Measurements from ENCODE around the gene AMZ1.
"Not testable (repeated sequence)": the region's sequence is repeated elsewhere in the genome, so short reads cannot be mapped to it uniquely, and the experiment has no call there.

The AMZ1 gene

DNA sequence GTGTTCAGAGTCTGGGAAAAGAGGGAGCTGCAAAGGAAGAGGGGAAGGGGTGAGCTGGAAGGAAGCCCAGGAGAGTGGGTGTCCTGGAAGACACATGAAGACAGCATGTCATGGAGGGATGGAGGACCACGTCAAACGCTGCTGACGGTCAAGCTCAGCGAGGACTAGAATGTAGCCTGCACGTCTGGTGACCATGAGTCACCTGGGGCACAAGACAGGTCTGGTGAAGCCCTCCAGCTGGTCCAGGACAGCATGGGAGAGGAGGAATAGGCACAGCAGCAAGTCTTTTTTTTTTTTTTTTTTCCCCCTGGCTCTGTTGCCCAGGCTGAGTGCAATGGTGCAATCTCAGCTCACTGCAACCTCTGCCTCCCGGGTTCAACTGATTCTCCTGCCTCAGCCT, 19.6 kb upstream of the AMZ1 start:
- no peak for DNase-seq (ENCODE audit: low spot score)

DNA sequence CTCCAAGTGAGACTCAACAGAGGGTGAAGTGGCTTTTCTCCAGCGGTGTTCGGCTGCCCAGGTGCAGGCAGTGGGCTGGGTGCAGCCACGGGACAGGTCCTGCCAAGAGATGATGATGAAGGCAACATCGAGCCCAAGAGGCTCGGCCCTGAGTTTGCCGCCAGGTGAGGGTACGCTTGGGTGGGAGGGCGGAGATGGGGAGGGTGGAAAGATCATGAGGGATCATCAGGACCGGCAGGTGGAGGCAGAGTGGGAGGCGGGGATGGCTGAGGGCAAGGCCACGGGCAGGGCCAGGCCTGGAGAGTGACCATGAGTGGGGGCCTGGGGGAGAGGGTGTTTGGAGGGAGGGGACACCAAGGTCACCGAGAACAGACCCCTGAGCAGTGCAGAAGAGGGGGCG, 17.8 kb upstream of the AMZ1 start:
- DNase-seq (ENCODE audit: low spot score) = no peak

DNA sequence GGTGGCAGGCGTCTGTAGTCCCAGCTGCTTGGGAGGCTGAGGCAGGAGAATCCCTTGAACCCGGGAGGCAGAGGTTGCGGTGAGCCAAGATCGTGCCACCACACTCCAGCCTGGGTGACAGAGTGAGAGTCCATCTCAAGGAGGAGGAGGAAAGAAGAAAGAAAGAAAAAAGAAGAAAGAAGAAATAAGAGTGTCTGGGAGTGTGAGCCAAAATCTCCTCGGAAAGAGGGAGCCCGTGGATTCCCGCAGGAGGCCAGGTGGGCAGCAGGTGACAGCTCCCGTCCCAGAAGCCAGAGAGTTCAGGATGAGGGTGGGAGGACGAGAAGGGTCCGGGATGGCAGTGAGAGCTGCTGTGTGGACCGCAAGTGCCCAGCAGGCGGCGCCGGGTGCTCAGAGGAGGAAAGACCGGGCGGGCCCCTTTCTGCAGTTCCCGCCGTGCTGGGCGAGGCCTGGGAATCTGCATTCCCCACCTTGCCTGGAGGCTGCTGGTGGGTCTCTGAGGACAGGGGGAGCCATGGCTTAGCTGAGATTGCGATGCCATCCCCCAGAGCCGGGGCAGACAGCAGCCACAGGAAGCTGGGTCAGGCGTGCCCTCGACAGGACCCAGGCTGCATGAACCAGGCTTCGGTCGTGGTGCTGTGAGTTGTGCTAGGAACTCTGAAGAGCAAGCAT, 17.1 kb upstream of the AMZ1 start:
- peak; percentile 73 for DNase-seq (ENCODE audit: low spot score)

DNA sequence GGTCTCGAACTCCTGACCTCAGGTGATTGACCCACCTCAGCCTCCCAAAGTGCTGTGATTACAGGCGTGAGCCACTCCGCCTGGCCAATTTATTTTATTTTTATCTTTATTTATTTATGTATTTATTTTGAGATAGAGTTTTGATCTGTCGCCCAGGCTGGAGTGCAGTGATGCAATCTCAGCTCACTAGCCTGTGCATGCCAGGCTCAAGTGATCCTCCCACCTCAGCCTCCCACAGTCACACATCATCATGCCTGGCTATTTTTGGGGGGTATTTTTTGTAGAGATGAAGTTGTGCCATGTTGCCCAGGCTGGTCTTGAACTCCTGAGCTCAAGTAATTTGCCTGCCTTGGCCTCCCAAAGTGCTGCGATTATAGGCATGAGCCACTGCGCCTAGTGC, 14.8 kb upstream of the AMZ1 start:
- DNase-seq (ENCODE audit: low spot score) = not testable (repeated sequence)

DNA sequence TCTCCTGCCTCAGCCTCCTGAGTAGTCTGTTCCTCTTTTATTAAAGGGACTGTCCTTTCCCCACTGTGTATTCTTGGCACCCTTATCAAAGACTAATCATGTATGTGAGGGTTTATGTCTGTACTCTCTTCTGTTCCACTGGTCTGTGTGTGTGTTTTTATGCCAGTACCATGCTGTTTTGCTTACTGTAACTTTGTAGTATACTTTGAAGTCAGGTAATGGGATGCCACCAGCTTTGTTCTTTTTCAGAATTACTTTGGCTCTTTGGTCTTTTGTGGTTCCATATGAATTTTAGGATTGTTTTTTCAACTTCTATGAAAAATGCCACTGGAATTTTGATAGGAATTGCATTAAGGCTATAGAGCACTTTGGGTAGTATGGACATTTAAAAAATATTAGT, 14.1 kb upstream of the AMZ1 start:
- DNase-seq (ENCODE audit: low spot score) = no peak

DNA sequence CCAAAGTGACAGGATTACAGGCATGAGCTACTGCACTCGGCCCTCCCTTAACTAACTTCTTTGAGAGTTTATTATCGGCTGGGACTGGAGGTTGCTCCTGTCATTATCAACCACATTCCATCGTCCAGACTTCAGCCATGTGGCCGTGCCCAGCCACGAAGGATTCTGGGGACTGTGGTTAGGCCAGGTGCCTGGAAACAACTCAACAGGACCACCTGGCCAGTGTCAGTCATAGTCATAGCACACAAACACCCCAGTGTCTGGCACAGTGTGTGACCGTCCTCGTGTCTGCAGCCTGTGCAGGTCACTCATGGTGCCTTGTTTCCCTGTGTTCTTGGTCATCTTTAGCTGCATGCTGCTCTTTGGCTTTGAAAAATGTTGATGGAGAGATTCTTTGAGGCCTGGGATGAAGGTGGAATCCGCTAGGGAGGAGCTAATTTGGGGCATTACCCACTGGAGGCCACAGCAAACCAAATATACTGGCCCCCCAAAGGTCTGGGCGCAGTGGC, 12.7 kb upstream of the AMZ1 start:
- no peak for DNase-seq (ENCODE audit: low spot score)

DNA sequence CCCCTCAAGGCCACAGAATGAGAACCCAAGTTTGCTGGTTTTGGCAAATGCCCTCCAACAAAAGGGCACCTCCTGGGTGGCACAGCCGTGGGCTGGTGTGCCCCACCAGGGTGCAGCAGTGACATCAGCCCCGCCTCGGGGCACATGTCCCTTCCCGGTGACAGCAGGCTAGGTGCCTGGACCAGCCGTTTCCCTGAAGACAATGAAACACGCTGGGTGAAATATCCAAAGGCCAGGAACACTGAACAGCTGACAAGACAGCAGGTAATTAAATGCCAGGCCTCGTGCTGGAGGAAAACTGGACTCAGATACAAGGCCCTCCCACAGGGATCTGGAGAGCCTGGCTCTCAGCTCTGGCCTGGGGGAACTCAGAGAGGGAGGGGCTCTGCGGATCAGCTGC, 11.4 kb upstream of the AMZ1 start:
- not testable (repeated sequence) for DNase-seq (ENCODE audit: low spot score)

DNA sequence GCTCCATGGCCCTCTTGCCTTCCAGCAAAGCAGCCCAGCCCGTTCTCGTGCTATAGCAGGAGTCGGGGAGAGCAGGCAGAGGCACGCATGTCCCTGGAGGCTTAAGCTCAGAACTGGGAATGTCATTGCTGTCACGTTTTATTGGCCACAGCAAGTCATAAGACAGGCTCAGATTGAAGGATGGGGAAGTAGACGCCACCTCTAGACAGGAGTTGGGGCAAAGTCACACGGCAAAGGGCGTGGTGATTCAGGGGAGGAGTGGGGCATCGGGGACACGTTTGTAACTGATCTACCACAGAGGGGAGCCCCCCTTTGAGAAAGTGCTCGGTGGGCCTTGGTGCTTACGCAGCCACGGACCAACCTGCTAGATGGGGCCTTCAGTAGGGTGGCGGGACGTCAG, 9.5 kb upstream of the AMZ1 start:
- not testable (repeated sequence) for DNase-seq (ENCODE audit: low spot score)

DNA sequence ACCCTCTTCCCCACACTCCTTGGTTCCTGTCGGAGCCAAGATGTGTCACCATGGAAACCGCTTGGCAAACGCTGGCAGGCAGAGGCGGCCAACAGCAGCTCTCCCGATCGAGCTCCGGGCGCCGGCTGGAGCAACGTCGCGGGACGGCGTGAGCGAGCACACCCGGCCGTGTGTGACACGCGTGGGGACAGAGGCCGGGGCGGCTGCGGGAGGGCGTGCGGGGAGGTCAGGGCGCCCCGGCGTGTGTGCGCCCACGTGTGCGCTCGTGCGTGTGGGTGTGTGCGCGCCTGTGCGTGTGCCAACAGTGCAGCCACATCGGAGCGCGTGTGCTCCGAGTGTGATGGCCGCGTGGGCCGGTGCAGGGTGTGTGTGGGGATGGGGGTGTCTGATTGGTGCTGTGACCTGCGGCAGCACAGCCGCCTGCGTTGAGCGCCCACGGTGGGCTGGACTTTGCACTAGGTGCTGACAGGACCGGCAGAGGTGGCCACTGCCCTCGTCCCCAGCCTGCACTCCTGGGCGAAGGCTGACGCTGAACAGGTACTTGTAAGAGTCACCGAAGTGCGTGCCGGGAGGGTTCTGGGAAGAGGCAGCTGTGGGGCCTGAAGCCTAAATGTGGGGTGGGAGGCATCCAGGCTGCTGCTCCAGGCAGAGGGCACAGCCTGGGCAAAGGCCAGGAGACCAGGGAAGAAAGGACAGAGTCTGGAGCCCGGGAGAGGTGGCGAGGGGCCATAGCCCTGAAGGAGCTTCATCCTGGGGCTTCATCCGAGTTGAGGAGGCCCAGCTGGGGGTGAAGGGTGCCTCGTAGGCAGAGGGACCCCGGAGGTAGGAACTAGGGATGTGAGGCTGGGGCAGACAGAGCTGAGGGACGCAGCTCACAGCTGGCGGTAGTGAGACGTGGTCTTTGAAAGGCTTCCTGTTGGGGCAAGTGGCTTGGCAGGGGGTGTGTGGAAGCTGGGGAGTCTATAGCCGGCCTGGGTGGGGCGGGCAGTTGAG, 8.6 kb upstream of the AMZ1 start:
- not testable (repeated sequence) for DNase-seq (ENCODE audit: low spot score)

DNA sequence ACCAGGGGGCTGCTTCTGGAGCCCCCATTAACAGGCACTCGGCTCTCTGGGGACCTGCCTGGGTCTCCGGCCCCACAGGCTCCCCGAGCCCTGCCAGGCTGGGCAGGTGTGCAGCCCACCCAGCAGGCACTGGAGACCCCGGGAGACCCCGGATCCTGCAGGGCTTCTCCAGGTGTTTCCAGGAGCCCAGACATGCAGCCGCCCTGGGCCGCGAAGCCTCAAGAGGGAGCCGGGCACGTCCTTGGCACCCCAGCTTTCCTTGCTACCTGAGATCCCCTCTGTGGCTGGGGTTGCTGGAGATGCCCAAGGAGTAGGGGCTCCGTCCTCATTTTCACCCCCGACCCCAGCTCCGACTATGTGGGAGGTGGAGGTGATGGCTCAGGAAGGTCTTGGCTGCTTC, 7.7 kb upstream of the AMZ1 start:
- no peak for DNase-seq (ENCODE audit: low spot score)

DNA sequence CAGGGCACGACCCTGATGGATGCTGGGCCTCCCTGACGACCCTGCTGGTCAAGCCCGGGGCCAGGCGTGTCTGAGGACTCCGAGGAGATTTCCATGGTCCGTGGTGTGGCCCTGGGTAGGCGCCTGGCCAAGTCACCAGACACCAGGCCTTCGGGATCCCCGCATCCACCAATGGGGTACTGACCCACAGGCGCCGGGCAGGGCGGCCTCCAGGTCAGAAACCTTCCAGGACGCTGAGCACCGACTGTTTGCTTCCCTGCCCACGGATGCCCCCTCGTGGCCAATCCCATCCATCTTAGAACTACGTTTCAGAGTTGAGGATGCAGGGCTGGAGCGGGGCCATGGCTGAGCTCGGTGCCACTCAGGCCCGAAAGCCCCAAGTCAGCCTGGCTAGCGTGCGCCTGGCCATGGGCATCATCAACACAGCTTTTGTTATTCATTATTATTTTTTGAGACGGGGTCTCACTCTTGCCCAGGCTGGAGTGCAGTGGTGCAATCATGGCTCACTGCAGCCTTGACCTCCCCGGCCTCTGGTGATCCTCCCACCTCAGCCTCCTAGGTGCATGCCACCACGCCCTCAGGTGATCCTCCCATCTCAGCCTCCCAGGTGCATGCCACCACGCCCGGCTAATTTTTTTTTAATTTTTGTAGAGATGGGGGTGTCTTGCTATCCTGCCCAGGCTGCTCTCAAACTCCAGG, 7.1 kb upstream of the AMZ1 start:
- DNase-seq (ENCODE audit: low spot score) = peak; percentile 67

DNA sequence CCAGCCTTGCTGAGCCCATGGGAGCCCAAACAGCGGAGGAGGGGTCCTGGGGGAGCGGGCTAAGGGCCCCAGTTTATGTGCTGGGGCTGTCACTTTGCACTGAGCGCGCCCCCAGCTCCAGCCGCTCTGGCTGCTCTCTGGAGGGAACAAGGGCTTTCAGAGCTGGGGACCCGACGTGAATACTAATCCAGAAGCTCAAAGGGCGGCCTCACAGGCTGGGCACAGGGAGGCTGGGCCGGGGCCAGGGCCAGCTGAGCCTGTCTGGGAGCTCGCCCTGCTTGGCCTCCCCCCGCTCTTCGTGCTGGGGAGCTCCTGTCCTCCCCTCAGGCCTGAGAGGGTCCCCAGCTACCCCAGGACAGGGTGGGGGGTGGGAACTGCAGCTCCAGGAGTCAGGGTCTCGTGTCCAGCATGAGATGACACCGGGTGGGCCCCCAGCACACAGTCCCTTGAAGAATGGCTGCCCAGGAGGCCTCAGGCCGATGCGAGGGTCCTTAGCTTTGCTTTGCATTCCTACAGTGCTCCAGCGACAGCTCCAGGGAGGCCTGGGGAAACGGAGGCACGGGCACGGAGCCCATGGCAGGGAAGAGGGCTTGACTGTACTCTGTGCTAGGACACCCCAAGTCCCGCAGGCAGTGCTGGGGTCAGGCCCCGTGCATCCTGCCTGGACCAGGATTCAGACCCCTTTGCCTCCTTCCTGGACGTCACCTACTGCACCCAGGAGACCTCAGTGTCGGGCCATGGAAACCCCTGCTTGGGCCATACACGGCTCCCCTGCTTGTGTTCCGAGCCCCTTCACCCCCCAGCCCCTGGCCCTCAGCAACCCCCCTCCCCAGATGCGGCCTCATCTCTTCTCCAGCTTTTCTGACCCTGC, 5.8 kb upstream of the AMZ1 start:
- DNase-seq (ENCODE audit: low spot score) = no peak

DNA sequence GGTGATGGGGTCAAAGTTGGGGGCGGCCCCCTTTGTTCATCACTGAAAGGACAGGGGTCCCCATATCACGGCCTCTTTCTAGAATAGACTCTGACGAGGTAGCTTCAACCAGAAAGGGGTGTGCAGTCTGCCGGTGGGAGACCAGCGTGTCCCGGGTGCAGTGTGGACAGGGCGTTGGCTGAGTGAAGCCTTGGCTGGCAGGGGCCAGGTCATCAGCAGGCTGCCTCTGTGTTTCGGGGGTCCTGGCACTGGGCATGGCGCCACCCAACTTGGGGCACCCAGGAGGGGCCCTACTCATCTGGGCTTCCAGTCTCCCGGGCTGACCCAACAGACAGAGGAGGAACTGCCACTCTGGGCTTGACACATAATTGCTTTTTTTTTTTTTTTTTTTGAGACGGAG, 3.5 kb upstream of the AMZ1 start:
- DNase-seq (ENCODE audit: low spot score) = no peak

DNA sequence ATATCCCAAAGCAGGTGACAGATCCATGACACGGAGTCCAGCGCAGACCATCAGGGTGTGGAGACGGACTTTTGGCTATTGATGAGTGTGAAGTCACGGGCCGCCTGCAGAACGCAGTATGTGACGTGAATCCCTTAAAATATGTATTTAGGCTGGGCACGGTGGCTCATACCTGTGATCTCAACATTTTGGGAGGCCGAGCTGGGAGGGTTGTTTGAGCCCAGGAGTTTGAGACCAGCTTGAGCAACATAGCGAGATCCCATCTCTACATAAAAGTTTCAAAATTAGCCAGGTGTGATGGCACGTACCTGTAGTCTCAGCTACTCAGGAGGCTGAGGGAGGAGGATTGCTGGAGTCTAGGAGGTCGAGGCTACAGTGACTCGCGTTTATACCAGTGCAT, 1.9 kb upstream of the AMZ1 start:
- DNase-seq (ENCODE audit: low spot score) = no peak

DNA sequence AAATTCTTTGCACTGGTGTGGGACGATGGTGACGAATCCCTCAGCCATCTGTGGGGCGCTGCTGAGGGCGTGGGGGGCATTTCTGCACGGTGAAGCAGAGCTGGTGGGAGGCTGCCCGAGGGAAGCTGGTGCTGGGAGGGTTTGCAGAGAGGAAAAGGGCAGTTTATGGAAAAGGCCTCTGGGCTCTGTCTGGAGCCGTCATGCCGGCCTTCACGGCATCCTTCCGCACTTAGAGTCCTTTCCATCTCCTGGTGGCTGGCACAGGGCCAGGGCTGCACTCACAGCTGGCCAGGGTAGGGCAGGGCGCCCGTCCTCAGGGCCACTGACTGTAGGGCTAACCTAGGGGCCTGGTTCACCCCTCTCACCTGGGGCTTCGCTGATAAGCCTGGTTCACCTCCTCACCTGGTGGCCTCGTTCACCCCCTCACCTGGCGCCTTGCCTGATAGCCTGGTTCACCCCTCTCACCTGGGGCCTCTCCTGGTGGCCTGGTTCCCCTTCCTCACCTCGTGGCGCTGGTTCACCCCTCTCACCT, 598 bp upstream of the AMZ1 start:
- DNase-seq (ENCODE audit: low spot score) = no peak

DNA sequence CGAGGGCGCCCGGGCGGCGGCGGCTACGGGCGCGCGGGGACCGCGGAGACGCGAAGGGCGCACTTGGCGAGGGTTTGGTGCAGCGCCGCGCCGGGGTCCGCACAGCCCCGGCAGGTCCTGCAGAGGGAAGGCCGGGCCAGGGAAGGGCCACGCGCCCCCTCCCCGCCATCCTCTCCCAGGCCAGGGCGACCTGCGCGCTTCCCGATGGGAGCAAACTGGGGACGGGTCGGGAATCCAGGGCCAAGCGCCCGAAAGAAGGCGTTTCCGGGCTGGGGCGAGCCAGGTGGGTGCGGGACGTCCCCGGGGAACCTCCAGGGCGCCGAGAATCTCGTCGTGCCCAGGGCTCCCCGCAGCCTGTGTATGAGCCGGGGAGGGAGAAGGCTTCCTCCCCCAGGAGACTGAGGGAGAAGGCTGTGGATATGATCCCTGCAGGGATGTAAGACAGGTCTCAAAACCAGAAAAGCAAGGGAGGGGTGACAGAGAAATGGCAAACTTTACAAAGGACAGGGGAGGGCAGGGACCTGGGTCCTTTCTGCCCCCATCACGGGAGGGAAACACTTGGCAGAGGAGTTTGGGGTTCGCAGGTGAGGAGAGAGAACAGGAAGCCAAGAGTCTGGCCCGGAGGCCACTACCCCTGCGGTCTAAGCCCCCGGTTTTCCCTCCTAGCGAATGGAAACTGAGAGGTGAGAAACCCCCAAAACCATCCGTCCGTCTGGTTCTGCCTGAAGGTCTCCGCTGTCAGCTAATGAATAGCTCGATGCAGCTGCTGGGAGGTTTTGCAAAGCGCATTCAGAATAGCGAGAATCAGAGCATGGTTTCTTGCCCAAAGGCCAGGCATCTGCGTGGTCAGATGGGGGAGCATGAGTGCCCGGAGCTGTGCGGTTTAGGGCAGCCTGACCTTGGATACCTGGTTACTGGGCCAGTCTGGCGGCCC, 674 bp downstream of the AMZ1 start:
- DNase-seq (ENCODE audit: low spot score) = no peak

DNA sequence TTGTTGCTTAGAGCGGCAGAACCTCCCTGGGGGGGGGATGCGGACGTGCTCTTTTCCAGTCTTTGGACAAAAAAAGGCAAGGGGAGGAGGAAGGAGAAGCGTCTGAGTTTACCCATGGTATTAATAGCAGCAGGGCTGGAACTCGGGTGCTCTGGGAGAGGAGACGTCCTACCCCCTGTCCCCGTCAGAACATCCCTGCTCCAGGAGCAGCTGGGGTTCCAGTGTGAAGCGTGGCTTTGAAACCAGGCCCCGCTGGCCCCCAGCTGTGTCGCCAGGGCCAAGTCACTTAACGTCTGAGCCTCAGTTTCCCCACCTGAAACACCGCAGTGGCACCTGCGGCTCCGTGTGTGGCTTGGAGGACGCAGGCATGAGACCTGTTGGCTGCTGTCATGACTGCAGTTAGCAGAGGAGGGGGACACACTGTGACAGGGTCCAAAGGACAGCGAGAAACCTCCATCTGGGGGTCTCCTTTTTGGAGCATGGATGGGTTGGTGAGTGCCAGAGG, 1.4 kb downstream of the AMZ1 start:
- no peak for DNase-seq (ENCODE audit: low spot score)

DNA sequence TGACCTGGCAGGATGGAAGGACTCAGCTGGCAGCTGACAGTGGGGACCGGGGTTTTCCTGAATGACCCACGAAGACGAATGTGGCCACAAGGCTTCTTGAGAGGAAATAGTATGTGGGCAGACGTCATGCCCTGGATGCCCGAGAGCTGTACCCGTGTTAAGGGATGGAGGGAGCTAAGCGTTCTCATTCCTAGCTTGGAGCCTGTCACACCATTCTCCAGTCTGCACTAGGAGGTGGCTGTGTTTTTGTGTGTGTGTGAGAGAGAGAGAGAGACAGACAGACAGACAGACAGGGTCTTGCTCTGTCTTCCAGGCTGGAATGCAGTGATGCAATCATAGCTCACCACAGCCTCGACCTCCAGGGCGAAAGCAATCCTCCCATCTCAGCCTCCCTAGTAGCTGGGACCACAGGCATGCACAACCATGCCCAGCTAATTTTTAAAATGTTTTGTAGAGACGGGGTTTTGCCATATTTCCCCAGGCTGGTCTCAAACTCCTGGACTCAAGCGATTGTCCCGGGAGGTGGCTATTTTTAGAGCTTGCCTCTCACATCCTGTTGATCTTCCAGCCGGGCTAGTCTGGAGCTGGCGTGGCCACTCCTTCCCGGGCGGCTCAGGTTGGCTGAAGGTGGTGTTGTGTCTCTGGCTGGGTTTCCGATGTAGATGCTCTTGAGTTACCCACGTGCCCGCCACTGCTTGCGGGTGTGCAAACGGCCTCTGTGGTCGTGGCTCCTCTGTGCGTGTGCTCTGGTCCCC, 2.1 kb downstream of the AMZ1 start:
- DNase-seq (ENCODE audit: low spot score) = no peak

DNA sequence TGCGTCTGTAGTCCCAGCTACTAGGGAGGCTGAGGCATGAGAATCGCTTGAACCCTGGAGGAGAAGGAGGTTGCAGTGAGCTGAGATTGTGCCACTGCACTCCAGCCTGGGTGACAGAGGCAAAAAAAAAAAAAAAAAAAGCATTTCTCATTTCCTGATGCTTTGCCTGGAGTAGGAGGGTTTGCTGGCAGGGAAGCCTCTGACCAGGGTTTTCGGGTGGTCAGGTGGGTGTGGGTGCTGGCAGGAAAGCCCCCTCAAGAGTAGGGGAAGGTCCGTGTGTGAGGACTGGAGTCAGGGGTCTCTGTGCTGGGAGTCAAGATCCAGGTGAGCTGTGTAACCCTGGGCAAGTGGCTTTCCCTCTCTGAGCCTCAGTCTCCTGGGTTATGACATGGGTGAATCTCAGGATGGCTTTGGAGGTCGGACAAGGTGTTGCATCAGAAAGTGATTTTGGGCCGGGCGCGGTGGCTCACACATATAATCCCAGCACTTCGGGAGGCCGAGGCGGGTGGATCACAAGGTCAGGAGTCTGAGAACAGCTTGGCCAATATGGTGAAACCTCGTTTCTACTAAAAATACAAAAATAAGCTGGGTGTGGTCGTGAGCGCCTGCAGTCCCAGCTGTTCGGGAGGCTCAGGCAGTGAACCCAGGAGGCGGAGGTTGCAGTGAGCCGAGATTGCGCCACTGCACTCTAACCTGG, 3.2 kb downstream of the AMZ1 start:
- DNase-seq (ENCODE audit: low spot score) = no peak
